Erythroblast (primary cell): ENCODE measurements around the gene ACSF3.

Source experiments
- DNase-seq, 2 experiments: peaks; one replicate each; lab custom pipeline; 2025; lab: John Stamatoyannopoulos, UW
- GATA1 ChIP-seq: IDR thresholded peaks from 2 replicates; pipeline ENCODE4 v1.6.1; 2011; ENCODE audit warnings: low read depth, mild to moderate bottlenecking, control low read depth, low read length, moderate library complexity
- POLR2A ChIP-seq: IDR thresholded peaks from 2 replicates; pipeline ENCODE4 v1.6.1; 2011; ENCODE audit warnings: mild to moderate bottlenecking, low read length

Gene ACSF3

DNA sequence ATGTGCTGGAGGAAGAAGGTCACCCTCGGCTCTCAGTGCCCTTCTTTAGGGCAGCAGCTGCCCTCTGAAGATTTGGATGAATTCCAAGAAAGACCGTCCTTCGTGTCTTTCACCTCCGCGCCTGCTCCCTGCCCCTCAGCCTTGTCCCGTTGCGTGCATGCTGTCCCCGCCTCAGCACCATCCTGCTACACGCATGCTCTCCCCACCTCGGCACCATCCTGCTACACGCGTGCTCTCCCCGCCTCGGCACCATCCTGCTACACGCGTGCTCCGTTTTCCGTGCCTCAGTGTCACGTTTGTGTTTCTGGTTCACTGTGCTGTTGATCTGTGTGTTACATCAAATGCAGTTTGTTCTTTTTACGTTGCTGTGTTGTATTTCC lies 13.5 kb downstream of the ACSF3 start:
- DNase-seq: no peak
- TF ChIP-seq POLR2A (no peak), GATA1 (no peak)

GRCh38 chr16:89108416-89108815 lies 14.8 kb downstream of the ACSF3 start:
- TF ChIP-seq GATA1: no peak
- no peak for TF ChIP-seq POLR2A
- no peak for DNase-seq

GRCh38 chr16:89110641-89111040 lies 17.0 kb downstream of the ACSF3 start:
- no peak for DNase-seq
- TF ChIP-seq POLR2A (no peak), GATA1 (no peak)

DNA sequence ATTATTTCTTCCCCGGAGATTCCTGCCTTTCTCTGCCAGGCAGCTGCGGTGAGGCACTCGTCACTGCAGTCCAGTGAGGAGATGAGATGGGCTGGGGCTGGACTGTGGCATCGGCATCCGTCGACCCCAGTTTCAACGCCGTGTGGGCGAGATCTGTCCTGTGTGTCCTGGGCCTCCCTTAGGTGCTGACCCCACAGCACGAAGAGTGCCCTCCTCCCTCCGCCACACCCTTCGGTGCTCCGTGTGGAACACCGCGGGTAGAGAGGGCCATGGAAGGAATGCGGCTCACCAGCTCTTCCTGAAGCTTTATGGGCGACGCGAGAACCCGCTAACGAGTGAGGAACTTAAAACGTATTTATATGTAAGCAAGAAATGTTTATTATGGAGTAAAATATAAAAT lies 17.6 kb downstream of the ACSF3 start:
- no peak for TF ChIP-seq POLR2A
- TF ChIP-seq GATA1: no peak
- DNase-seq: no peak

- no peak for TF ChIP-seq POLR2A
- TF ChIP-seq GATA1: no peak
- no peak for DNase-seq
Measured at GRCh38 chr16:89112377-89113151, 18.9 kb downstream of the ACSF3 start.

GRCh38 chr16:89113152-89113547 lies 19.5 kb downstream of the ACSF3 start:
- TF ChIP-seq POLR2A (no peak), GATA1 (no peak)
- DNase-seq: no peak

DNA sequence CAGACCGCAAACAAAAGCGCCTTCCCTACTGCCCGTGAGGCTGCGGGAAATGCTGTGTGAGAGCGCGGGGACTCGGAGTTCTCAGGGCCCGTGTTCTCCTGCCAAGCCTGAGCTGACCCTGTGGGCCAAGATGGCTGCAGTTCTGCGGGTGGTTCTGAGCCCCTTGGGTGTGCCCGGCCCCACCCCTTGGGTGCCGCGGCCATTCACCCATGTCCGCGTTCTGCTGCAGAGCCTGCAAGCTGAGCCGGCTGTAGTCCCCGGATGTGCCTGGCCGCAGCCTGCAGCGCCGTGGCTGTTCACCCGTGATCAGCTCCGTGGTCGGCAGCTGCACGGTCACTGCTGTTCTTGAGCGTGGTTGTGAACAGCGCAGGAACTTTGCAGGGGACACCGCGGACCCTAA lies 20.0 kb downstream of the ACSF3 start:
- DNase-seq: no peak
- TF ChIP-seq POLR2A (no peak), GATA1 (no peak)

GRCh38 chr16:89114159-89114981 lies 20.7 kb downstream of the ACSF3 start:
- no peak for DNase-seq
- TF ChIP-seq POLR2A: no peak
- no peak for TF ChIP-seq GATA1

GRCh38 chr16:89115216-89115861 lies 21.7 kb downstream of the ACSF3 start:
- DNase-seq: peak in 1 of 2 experiments; percentile 16
- TF ChIP-seq POLR2A: no peak
- TF ChIP-seq GATA1: no peak

- TF ChIP-seq POLR2A (no peak), GATA1 (no peak)
- DNase-seq: no peak
Measured at GRCh38 chr16:89116341-89117226, 22.9 kb downstream of the ACSF3 start.

DNA sequence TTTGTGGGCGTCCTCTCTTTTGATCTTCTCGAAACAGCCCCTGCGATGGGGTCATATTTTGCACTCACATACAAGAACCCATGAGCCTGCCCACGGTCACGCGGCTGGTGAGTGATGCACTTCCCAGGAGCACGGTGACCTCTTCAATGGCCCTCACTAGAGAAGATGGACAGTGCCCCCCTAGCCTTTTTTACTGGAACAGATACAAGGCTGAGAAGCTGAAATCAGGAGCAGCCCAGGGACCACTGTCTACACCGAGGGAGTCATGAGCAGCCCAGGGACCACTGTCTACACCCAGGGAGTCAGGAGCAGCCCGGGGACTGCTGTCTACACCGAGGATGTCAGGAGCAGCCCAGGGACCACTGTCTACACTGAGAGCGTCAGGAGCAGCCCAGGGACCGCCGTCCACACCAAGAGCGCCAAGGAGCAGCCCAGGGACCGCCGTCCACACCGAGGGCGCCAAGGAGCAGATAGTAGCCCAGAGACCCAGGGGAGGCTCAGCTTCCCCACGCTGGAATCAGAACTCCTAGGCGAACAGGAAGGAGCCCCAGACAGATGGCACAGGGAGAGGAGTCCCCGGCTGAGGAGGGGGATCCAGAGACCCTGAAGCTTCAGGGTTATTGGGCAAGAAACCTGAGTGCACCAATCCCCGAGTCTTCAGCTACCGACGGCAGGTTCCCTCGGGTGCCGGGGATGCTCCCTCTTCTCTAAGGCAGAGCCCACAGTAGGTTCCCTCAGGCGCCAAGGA lies 23.7 kb downstream of the ACSF3 start:
- TF ChIP-seq GATA1: no peak
- DNase-seq: no peak

- TF ChIP-seq GATA1: no peak
- no peak for TF ChIP-seq POLR2A
- DNase-seq: no peak
Measured at GRCh38 chr16:89117975-89118289, 24.3 kb downstream of the ACSF3 start.
